DMS79 (cell line): ENCODE data around the gene RASSF8.
"Not testable (repeated sequence)": the region's sequence is repeated elsewhere in the genome, so short reads cannot be mapped to it uniquely, and the experiment has no call there.

Experiments used
- DNase-seq: peaks from one replicate; lab custom pipeline; 2025; lab: John Stamatoyannopoulos, UW

Gene RASSF8

DNA sequence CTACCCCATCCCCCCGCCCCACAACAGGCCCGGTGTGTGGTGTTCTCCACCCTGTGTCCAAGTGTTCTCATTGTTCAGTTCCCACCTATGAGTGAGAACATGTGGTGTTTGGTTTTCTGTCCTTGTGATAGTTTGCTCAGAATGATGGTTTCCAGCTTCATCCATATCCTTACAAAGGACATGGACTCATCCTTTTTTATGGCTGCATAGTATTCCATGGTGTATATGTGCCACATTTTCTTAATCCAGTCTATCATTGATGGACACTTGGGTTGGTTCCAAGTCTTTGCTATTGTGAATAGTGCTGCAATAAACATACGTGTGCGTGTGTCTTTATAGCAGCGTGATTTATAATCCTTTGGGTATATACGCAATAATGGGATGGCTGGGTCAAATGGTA, 98.8 kb downstream of the RASSF8 start:
- DNase-seq: not testable (repeated sequence)

GRCh38 chr12:26058308-26058707, 99.8 kb downstream of the RASSF8 start:
- no peak for DNase-seq

DNA sequence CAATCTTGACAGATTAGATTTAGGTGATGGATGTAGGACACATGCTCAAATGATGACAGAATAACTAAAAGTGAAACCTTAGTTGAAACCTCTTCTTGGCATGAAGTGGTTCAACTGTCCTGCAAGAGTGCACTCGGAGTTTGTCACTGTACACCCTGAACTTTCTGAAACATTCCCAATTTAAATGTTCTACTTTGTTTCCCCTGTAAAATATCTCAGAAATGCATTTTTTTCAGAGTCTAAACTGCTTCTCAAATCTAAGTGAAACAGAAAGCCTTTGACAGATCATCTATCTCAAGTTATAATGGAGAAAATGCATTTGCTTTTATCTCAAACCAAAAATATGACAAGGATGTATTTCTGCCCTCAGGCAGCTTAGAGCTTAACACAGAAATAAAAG, 100.3 kb downstream of the RASSF8 start:
- DNase-seq: no peak

- no peak for DNase-seq
These were observed 103.5 kb downstream of the RASSF8 start for GRCh38 chr12:26062006-26062405.

- DNase-seq: no peak
These were observed 104.1 kb downstream of the RASSF8 start for GRCh38 chr12:26062566-26062965.

- DNase-seq: no peak
These were observed 107.0 kb downstream of the RASSF8 start for GRCh38 chr12:26065451-26065850.

GRCh38 chr12:26068503-26068902, 110.0 kb downstream of the RASSF8 start:
- DNase-seq: no peak

DNA sequence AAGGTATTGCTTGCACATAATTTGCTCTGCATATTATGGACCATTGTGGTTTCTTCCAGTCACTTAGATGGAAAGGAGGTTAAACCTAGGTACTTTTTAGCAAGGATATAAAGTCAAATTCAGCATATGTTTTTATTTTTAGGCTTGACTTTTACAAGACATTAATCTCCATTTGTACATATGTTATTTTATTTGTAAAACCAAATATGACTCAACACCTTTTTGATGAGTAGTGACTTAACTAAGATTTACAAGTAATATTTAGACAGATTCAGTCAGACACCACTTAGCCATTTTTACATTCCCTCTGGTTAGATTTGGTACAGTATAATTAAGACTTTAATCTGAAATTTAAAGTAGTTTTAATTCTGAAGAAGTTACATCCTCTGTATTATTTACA, 111.3 kb downstream of the RASSF8 start:
- no peak for DNase-seq

- no peak for DNase-seq
These were observed 119.6 kb downstream of the RASSF8 start for GRCh38 chr12:26077915-26078702.

DNA sequence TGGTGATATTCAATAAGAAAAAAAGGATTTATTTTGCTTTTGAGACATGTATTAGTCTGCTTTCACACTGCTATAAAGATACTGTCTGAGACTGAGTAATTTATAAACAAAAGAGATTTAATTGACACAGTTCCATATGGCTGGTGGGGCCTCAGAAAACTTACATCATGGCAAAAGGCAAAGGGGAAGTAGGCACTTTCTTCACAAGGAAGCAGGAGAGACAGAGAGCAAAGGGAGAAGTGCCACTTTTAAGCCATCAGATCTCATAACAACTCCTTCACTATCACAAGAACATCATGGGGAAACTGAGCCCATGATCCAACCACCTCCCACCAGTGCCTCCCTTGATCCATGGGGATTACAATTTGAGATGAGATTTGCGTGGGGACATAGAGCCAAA, 122.4 kb downstream of the RASSF8 start:
- no peak for DNase-seq

GRCh38 chr12:26086936-26087335, 128.5 kb downstream of the RASSF8 start:
- DNase-seq: no peak

DNA sequence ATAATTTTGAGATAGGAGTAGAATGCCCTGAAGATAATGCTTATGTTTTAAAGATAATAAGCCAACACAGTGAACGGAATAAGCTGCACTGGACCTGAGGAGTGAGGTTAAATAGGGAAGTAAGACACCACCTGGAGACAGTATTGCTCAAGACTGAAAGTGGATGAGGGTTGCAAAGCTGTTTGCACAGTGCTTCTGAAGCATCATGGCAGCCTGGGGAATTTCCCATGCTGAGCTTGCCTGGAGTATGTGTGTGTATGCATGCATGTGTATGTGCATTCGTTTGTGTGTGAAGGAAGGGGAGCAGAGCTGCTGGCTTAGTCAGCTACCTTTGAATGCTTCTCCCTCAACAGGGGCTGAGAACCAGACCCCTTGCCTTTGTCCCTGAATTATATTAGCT, 130.5 kb downstream of the RASSF8 start:
- no peak for DNase-seq

DNA sequence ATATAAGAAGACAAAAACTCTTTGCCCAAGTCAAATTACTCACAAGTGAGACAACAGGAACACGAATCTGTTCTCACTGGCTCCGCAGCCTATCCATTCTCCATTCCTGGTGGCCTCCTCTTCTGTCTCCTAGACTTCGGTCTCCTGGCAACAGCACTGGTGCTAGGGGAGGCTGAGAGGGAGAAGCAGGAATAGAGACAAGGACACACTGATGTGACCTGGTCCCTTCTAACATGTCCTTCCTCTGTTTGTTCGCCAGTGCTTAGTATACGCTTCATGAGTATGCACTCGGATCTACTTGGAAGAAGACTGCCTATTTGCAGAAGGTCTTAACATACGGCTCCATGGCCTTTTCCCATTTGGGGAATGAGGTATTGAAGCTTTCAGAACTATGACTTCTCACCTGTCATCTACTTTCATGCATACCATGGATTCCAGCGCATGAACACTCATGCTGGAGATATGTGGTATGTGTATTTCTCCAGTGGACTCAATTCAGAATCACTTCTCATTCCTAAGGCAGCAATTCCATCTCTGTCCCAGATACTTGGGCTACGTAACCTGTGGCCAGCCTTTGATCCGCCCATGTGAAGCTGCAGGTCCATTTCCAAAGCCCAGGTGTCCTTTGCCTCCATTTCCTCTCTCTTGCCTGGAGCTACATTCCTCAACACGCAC, 132.5 kb downstream of the RASSF8 start:
- no peak for DNase-seq

DNA sequence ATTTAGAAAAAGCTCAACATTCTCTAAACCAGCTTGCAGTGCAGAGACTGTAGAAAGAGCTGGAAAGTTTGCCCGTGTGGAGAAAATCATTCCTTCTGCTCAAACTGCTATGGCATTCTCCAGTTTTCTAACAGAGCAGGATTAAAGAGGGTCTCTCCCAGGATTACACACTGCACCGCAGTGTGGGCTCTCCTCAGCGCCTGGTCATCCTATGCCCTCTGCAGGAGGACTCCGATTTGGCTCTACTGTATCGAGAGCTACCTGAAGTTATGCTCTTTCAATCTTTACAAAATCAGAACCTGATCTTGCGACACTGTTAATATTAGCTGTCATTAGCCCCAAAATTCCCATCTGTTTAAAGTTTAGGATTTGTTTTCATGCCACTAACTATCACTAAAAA, 133.3 kb downstream of the RASSF8 start:
- no peak for DNase-seq

- no peak for DNase-seq
These were observed 134.0 kb downstream of the RASSF8 start for GRCh38 chr12:26092346-26093105.

- DNase-seq: no peak
These were observed 136.7 kb downstream of the RASSF8 start for GRCh38 chr12:26095186-26095585.

- no peak for DNase-seq
These were observed 137.6 kb downstream of the RASSF8 start for GRCh38 chr12:26096036-26096435.

DNA sequence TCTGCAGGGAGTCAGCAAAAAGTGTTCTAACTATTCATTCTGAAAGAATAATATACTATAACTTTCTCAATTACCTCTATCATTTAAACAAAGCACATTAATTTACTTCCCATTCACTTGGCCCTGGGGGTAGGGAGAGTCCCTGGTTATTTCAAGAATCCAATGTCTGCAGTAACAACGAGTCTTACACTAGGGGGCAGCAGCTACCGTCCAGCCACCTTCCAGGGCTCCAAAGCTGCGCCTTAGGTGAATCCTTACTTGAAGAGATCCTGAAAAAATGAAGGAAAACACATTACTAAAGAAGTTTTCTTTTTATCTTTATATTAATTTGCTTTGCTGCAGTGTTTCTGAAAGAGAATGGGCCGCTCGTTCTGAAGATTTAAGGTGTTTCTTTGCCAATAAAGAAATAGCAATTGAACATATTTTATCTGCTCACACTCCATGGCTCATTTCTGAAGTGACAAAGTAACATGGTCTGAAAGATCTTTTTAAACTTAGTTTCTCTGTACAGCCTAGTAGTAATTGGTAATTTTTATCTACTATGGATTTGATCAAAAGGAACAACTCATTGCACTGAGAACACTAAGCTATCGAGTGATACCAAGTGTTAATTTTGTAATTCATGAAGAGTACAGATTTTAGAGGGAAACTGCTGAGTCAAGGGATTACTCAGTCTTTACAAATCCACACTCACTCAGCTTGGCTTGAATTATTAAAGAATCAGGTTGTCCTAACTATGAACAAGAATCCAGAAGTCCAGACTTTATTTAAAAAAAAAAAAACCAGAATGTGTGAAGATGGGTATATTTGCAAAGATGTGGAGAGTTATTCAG, 138.8 kb downstream of the RASSF8 start:
- peak; percentile 27 for DNase-seq

GRCh38 chr12:26100666-26101349, 142.3 kb downstream of the RASSF8 start:
- no peak for DNase-seq

DNA sequence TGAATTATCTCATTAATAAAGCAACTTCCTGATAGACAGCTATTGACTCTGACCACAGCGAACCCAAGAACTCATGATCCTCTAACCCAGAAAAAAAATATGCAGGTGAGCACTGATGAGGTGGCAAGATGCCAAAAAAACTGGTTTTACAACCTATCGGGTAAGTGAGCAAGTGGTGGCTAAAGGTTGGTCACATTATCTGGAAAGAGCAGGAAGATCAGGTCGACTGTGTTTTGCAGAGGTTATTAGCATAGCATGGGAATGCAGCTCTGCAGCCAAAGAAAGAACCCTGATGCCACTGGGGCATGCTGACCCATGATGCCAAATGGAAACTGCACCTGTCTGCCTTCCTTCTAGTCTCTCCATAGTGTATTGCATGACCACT, 142.9 kb downstream of the RASSF8 start:
- peak; percentile 47 for DNase-seq

- DNase-seq: no peak
These were observed 143.3 kb downstream of the RASSF8 start for GRCh38 chr12:26101763-26102162.
